ENCODE data around the gene MFNG.
"Not testable (repeated sequence)": the region's sequence is repeated elsewhere in the genome, so short reads cannot be mapped to it uniquely, and the experiment has no call there.

MFNG gene, protein sequence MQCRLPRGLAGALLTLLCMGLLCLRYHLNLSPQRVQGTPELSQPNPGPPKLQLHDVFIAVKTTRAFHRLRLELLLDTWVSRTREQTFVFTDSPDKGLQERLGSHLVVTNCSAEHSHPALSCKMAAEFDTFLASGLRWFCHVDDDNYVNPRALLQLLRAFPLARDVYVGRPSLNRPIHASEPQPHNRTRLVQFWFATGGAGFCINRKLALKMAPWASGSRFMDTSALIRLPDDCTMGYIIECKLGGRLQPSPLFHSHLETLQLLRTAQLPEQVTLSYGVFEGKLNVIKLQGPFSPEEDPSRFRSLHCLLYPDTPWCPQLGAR

DNA sequence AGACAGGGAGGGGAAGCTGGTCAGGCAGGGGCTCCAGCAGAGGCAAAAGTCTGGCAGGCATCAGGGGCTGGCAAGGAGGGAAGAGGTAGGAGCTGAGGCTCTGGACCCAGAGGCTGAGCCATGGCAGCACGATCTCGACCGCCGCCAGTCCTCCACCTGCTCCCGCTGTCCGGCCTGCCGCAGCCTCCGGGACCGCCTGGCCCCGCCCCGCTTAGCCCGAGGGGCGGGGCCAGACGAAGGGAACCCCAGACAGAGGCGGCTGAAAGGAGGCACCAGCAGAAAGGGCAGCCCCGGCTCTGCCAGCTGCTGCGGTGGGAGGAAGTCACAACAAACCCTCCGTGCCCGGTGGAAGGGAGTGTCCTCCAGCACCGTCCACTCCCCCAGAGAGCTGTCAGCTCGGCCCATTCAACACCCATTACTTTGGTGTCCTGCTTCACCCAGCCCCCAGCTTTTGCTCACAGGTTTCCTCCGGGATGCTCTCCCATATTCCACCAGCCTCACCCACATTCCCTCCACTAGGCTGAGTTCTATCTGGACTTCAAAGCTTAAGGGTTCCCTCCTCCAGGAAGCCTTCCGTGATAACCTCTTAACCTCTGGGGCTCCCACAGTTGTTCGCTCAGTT, at the start of gene MFNG:
TSS of gene MFNG (minus strand) at position 161 of the 622 bp plus-strand sequence. CDS start 207 bp downstream, outside the sequence.
- DNase-seq (ENCODE audit: low spot score), result peak; percentile 65

DNA sequence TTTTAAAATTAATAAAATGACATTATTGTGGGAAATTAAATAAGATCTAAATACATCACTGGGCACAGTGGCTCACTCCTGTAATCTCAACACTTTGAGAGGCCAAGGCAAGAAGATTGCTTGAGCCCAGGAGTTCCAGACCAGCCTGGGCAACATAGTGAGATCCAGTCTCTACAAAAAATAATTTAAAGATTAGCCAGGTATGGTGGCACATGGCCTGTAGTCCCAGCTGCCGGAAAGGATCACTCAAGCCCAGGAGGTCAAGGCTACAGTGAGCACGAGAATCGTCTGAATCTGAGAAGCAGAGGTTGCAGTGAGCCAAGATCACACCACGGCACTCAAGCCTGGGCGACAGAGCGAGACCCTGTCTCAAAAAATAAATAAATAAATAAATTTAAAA, 49.0 kb upstream of the MFNG start:
- DNase-seq (ENCODE audit: low spot score), result no peak

DNA sequence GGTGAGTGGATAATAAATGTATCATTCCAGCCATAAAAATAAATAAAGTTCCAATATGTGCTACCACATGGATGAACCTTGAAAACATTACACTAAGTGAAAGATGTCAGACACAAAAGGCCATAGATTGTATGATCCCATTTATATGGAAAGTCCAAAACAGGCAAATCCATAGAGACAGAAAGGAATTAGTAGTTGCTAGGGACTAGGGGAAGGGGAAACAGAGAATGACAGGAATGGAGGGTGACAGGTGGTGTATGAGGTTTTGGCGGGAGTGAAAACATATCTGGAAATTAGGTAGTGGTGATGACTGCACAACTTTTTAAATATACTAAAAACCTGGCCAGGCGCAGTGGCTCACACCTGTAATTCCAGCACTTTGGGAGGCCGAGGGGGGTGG, 48.3 kb upstream of the MFNG start:
- DNase-seq (ENCODE audit: low spot score), result no peak

DNA sequence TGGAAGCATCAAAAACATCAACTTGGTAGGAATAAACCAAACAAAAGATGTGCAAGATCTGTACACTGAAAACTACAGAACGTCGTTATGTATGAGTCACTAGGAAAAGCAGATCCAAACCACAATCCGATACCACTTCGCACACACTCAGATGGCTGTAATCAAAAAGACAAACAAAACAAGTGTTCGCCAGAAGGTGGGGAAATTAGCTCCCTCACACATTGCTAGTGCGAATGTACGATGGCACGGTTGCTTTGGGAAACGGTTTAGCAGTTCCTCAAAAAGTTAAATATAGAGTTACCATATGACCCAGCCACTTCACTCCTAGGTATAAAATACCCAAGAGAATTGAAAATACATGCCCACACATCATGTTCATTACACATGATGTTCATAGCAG, 47.8 kb upstream of the MFNG start:
- DNase-seq (ENCODE audit: low spot score), result no peak

DNA sequence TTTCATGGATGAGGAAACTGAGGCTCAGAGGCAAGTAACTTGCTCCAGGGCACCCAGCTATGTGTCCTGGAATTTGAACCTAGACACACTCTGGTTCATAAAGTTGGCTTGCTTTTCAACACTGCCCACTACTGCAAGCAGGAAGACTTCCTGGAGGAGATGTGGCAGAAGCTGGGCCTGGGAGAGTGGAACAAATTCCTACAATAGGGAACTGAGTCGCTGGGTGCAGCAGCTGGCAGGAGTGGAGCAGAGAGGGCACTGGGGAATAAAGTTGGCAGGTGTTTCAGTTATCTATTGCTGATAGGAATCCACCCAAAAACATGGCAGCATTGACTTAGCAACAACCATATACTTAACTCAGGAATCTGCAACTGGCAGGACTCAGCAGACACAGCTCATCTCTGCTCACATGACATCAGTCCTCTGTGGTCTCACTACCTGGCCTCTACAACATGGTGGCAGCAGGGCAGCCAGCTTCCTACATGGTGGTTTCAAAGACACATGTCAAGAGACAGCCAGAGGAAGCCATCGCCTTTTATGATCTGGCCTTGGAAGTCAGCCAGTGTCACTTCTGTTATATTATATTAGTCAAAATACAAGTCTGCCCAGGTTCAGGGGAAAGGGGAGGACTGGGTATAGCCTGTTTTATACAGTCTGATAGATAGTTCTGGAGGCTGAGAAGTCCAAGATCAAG, 43.6 kb upstream of the MFNG start:
- DNase-seq (ENCODE audit: low spot score), result no peak

DNA sequence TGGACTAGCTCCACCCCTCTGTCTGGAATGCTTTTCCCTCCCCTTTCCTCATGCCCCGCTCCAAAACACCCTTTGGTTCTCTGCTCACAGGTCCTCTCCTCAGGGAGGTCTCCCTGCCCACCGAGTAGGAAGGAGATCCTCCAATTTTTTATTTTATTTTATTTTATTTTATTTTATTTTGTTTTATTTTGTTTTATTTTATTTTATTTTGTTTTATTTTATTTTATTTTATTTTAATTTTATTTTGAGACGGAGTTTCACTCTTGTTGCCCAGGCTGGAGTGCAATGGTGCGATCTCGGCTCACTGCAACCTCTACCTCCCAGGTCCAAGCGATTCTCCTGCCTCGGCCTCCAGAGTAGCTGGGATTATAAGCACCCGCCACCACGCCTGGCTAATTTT, 41.8 kb upstream of the MFNG start:
- not testable (repeated sequence) for DNase-seq (ENCODE audit: low spot score)

DNA sequence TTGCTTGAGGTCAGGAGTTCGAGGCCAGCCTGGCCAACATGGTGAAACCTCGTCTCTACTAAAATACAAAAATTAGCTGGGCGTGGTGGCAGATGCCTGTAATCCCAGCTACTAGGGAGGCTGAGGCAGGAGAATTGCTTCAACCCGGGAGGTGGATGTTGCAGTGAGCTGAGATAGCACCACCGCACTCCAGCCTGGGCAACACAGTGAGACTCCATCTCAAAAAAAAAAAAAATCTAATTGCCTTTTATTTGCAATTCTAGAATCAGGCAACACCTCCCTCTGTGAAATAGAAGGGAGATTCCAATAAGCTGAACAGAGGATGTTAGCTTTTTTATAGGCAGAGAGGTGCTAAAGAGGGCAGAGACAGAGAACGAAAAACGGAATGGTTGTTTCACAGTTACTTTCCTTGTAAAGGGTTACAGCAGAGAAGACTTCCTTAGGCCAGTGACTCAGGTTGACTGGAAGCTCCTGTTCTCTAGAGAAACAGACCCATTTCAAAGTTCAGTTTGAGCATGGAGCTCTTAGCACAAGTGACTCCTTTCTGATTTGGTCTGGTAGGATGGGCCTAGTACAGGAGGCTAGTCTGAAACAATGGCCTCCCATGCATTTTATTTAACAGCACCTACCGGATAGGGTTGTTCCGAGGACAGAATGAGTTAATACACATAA, 41.0 kb upstream of the MFNG start:
- not testable (repeated sequence) for DNase-seq (ENCODE audit: low spot score)

DNA sequence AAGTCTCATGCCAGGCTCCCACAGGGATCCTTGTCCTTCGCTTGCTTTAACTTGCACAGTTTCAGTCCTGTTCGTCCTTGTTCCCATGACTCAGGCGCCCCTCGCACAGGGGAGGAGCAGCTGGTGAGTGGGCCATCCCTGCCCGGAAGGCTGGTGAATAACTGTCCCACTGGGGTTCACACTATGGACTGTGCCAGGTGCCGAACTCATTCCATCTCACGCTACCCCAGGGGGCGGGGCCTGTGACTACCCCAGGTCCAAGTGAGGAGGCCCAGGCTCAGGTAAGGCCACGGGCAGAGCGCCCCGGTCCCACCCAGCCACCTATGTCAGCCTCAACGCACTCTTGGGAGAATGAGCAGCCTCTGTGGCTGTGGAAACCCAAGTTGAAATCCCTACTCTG, 40.2 kb upstream of the MFNG start:
- DNase-seq (ENCODE audit: low spot score), result no peak

DNA sequence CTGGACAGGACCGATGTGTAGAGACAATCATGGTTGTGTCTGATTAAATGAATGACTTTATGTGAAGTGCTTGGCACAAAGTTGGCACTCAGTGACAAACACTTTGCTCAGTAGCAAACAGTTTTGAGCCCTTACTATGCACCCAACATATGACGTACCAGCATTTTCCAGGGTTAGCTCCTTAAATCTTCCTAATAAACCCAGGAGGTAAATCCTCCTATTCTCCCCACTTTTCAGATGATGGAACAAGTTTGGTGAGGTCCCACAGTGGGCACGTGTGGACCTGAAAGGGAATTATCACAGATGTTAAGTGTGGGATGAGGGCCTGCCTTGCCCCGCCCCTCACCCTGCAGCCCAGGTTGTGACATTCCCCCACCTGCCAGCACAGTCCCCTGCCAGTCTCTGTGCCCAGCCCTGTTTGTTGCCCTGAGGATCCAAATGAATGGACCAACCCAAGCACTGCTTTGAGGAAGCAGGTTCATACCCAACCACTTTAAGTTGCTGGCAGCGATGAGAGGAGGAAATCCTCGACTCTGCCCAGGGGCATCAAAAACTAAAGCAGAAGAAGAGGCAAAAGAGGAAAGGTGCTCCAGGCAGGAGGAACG, 39.7 kb upstream of the MFNG start:
- DNase-seq (ENCODE audit: low spot score), result no peak

DNA sequence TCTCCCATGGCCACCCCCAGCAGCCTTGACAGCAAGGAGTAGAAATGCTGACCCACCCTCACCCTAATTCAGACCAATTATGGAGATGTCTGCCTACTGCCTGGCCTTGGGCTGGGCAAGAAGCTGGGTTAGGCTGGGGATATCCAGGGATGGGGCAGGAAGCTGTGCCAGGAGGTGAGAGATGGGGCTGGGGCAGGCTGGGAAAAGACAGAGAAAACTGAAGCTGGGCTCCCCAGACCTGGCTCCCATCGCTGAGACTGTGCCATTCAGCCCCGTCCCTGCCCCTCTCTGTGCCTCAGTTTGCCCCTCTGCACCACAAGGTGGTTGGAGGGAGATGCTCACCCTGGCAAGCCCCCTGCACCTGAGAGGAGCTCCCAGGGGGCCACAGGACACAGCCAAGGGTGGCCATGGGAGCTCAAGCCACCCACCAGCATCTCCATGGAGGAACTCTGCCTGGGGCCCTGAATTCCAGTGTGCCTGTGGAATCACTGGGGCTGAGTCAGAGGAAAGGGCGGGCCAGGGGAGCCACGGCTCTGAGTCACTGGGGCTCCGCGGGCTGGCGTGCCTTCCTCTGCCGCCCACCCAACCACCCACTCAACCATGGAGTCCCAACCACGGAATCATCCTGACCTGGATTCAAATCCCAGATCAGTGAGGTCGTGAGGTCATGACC, 39.0 kb upstream of the MFNG start:
- DNase-seq (ENCODE audit: low spot score), result no peak

DNA sequence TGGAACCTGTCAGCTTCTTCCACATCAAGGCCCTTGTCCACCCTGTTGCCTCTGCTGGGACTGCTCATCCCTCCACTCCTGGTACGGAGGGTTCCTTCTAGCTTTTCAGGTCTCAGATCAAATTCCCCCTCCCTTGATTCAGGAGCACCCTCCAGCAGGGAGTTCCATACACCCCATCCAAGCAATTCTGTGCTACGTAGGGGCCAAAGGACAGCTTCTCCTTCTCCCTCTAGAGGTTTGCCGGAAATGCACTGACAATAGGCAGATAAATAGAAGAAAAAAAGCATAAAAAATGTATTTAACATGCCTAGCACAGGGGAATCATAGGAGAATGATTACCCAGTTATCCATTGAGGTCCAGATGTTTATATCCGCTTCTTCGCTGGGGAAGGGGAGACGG, 36.3 kb upstream of the MFNG start:
- DNase-seq (ENCODE audit: low spot score), result no peak

DNA sequence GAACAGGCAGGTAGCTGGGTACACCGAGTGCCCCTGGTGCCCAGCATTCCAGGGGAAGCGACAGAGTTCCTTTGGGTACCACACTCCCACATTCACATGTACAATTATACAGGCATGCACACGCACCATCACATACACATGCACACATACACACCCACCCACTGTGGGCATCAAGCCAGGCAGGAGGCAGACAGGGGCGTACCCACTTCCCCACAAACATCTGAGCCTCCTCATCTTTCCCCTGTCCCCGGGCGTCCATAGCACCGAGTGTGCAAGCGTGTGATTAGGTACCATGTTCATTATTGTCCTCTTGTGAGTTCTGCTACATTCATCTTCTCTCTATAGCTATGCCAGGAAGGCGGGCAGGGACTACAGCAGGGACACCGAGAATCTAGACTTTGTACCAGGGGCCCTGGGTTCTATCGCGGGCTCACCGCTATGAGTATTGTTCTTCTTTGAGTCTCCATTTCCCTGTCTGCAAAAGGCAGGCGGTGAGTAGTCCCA, 35.1 kb upstream of the MFNG start:
- no peak for DNase-seq (ENCODE audit: low spot score)

DNA sequence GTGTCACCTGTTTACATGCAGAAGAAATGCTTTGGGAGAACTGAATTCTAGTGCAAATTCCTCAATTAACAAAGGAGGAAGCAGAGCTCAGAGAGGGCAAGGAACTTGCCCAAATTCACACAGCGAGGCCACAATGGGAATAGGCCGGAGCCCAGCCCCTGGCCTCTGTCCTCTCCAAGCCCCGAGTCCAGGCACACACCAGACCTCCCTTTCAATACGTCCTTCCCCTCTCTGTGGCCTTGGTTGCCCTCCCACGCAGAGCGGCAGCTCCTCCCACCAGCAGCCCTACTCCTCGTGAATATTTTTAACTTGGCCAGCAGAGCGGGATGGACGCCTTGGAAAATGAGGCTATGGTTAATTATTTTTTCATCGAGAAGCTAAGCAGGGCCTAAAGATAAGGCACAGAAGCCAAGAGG, 34.6 kb upstream of the MFNG start:
- DNase-seq (ENCODE audit: low spot score), result no peak

DNA sequence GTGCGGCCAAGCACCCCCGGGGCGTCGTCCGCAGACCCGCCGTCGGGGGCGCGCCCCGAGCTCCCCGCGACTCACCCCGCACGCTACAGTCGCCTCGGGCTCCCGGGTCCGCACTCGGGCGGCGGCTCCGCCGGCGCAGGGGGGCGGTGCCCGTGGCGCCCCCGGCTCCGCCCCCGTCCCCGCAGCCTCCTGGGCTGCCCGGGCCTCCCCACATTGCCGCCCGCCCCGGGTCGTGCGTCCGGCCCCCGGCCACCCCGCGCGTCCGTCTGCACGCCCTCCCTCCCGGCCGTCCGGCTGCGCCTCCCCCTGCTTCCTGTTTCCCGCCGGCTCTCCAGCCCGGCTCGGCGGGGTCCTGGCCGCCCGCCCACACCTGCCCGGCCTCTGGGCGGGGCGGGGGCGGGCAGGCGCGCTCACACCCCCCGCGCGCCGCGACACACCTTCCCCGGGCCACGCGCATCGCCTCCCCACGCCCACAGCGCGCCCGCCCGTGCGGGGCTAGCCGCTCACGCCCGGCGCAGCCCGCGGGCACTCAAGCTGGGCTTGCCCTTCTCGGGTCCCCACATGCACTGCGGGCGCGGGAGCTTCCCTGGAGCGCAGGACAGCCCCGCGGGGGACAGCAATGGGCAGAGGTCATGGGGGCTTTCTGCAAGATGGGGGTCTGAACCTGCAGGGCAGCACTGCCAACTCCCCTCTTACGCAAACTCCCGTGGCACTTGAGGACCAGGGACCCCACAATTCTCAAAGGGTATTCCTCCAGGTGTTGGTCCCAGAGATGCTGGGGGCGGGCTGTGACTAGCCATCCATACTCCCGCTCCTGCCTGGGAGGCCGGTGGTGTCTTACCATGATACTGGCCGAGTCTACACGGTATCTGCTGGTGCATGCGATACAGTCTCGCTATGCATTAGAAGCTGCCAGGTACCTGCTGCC, 33.3 kb upstream of the MFNG start, which contains the start of gene CARD10:
TSS of gene CARD10 (minus strand) at position 148 of the 928 bp plus-strand sequence. CDS start 215 bp downstream, outside the sequence.
- DNase-seq (ENCODE audit: low spot score), result no peak

DNA sequence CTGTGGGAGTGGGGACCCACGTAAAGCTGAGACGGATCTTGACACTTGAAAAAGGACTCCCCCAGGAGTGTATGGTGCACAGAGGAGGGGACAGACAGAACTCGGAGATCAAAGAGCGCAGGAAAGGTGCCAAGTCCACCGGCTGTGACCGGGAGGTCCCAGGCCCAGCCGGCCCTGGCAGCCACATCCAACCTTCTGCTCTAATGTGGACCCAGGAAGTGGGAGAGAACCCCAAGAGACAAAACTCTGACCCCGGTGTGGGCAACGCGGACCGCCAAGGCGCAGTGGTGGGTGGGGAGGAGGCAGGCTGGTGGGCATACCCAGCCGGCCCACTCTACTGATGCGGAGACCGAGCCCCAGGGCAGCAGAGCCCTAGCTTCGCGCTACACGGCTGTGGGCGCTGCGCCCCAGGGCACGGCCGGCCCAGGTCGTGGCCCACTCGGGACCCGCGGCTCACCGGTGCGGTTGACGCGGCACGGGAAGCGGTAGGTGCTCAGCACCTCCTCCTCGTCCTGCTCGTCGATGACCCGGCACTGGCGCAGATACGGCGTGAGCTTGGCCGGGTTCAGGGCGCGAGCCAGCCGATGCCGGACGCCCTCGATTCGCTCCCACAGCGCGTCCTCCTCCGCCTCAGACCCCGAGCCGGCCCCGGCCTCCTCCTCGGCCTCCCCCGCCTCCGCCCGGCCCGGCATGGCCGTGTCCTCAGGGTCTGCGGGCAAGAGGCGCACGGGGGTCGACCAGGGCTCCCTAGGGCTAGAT, 32.5 kb upstream of the MFNG start:
- DNase-seq (ENCODE audit: low spot score), result no peak

DNA sequence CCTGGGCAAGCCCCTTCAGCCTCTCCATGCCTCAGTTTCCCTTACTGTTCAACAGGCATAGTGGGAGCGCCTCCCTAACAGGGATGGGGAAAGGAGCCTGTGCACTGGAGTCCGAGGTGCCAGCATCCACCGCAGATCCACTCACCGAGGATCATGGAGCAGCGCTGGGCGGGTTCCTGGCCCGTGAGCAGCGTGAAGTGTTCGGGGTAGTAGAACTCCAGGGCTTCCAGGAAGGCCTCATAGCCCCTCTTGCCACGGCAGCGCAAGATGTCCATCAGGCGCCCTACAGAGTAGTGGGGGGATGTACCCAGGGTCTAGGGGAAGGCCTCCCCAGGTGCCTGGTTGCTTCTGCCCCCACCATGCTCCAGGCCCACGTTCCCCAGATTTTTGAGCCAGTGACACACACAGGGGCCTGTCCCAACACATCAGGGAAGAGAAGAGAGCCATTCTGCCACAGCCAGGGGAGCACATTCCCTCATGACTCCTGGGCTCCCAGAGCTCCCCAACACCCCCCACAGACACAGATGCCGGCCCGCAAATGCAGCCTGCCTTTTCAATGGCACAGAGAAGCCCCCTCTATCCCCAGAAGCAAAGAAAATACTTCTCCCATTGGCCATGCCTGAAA, 31.8 kb upstream of the MFNG start:
- DNase-seq (ENCODE audit: low spot score), result no peak

DNA sequence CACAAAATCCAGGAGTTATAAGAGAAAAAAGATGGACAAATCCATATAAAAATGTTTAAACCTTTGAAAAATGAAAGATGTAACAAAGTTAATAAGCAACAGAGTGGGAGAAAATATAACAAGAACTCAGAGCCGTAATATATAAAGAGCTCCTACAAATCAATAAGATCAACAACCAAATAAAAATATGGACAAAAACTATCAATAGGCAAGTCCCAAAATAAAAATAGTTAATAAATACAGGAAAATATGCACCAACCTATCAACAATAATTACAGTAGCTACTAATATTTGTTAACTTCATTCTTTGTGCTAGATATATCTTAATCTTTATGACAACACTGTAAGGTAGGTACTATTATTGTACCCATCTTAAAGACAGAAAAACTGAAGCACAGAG, 30.3 kb upstream of the MFNG start:
- no peak for DNase-seq (ENCODE audit: low spot score)

DNA sequence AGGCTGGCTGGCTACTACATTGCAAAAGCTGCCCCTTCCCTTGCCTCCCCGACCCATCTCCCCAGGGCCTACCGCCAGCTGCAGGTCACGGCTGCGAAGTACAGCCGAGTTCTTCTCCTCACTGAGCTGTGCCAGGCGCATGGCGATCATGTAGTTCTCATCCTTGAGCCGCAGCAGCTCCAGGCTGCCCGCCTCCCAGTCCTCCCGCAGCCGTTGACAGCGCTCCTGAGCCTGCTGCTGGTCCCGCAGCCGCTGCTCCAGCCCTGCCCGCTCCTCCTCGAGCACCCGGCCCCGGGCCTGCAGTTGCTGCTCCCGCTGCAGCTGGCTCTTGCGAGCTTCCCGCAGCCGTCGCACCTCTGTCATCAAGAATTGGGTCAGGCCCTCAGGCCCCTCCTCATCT, 29.7 kb upstream of the MFNG start:
- DNase-seq (ENCODE audit: low spot score), result no peak

DNA sequence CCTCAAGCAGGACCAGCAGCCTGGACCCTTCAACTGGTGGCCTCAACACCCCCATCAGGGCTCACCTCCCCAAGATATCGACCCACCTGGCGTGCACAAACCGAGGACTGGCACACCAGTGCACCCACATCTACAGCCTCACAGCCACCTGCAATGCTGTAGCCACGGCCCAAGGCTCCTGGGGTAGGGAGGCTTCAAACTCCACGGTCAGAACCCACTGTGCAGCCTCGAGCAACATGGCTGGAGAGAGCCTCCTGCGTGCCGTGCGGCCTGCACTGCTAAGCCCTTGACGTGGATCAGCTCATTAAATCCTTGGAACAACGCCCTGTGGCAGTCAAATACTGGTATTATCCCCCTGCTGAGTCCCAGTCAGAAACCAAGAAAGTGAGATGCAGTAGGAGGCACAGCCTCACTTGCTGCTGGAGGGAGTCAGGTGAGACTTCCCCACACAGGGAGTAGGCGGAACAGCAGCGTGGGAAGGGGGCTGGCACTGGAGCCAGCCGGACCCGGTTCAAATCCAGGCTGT, 28.4 kb upstream of the MFNG start:
- no peak for DNase-seq (ENCODE audit: low spot score)
